A673 (cell line): Measurements from ENCODE around the gene BTBD3.

Source experiments
- EZH2 ChIP-seq: fragments of 200-600 bp; sonication (generic); IDR thresholded peaks from 2 replicates; pipeline ENCODE4 v1.6.1; 2017; ENCODE audit warnings: borderline replicate concordance, low read depth, mild to moderate bottlenecking, mixed read lengths, antibody characterized with exemption, low read length; ENCODE audit not compliant: poor library complexity, severe bottlenecking
- TF ChIP-seq, protein P1 (sequence below): fragments of 300-800, 200-600 bp; sonication (generic); conservative IDR thresholded peaks from 2 replicates; pipeline ENCODE4 v1.5.1; 2017; ENCODE audit warnings: low read depth, mild to moderate bottlenecking, antibody characterized with exemption, low read length, moderate library complexity, mixed read lengths

DNA sequence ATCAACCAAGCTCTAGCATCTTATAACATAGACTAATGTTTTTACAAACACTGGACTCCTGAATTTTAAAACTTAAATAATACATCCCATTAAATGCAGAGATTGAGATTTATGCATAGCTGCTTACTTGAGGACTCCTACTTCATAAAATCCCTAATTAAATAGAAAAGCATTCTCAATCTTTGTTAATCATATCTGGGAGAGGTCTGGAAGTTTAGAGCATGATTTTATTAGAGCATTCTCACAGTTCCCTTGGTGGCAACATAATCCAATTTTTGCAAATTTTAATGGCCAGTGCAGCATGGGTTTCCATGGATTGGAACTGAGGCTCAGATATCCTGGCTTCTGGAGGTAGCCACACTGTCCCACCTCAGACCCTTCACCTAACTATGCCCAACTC, 19.5 kb downstream of the BTBD3 start:
- TF ChIP-seq, protein P1, sequence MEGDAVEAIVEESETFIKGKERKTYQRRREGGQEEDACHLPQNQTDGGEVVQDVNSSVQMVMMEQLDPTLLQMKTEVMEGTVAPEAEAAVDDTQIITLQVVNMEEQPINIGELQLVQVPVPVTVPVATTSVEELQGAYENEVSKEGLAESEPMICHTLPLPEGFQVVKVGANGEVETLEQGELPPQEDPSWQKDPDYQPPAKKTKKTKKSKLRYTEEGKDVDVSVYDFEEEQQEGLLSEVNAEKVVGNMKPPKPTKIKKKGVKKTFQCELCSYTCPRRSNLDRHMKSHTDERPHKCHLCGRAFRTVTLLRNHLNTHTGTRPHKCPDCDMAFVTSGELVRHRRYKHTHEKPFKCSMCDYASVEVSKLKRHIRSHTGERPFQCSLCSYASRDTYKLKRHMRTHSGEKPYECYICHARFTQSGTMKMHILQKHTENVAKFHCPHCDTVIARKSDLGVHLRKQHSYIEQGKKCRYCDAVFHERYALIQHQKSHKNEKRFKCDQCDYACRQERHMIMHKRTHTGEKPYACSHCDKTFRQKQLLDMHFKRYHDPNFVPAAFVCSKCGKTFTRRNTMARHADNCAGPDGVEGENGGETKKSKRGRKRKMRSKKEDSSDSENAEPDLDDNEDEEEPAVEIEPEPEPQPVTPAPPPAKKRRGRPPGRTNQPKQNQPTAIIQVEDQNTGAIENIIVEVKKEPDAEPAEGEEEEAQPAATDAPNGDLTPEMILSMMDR = no peak
- TF ChIP-seq EZH2 = no peak
